Stimulated activated naive B cell treated with anti-CD40 and anti-IgM and Interleukin-4, amounts not matched to agents 10 μg/mL and 1 μg/mL and 100 μg/mL, for 72 hours (primary cell): ENCODE data around the gene DDX28.
"Not testable (repeated sequence)": the region's sequence is repeated elsewhere in the genome, so short reads cannot be mapped to it uniquely, and the experiment has no call there.

ENCODE experiments used
- ATAC-seq, 2 donors: fragments of 150-1000 bp; cut with Tn5 transposase; replicated peaks; 2 replicates each; pipeline ENCODE4 v1.10.0; 2021; ENCODE audit warnings: moderate library complexity in 1 of 2
- DNase-seq: peaks from one replicate; pipeline ENCODE4 v3.0.0; 2021
- H3K27ac Mint-ChIP-seq: one replicate; pipeline ENCODE4 v1.8.0; 2022; ENCODE audit warnings: mild to moderate bottlenecking, mixed read lengths
- H3K27me3 Mint-ChIP-seq, 2 donors: one replicate each; pipeline ENCODE4 v1.8.0; 2022; ENCODE audit warnings: mixed read lengths in 2 of 2
- H3K36me3 Mint-ChIP-seq, 2 donors: one replicate each; pipeline ENCODE4 v1.8.0; 2022; ENCODE audit warnings: mixed read lengths in 2 of 2, mild to moderate bottlenecking in 1 of 2
- H3K4me1 Mint-ChIP-seq, 2 donors: one replicate each; pipeline ENCODE4 v1.8.0; 2022; ENCODE audit warnings: mixed read lengths in 2 of 2, mild to moderate bottlenecking in 1 of 2
- H3K4me3 Mint-ChIP-seq, 2 donors: one replicate each; pipeline ENCODE4 v1.8.0; 2022; ENCODE audit warnings: mild to moderate bottlenecking in 2 of 2, mixed read lengths in 2 of 2, moderate library complexity in 1 of 2
- H3K9me3 Mint-ChIP-seq, 2 donors: one replicate each; pipeline ENCODE4 v1.8.0; 2022; ENCODE audit warnings: mixed read lengths in 2 of 2, mild to moderate bottlenecking in 1 of 2

DDX28 gene

GRCh38 chr16:68059804-68060203 is 36.8 kb upstream of the DDX28 start:
- Mint-ChIP-seq H3K4me3 (no peak overlapping the region), H3K9me3 (no peaks in the 10 kb centered on the region), H3K36me3 (peaks cover 29 to 52% of the 10 kb centered on the region in 2 donors), H3K4me1 (peaks cover 27 to 34% of the 10 kb centered on the region in 2 donors), H3K27me3 (no peaks in the 10 kb centered on the region), H3K27ac (no peak overlapping the region)
- ATAC-seq (no peak), DNase-seq (no peak)

GRCh38 chr16:68055395-68055794 is 32.4 kb upstream of the DDX28 start:
- Mint-ChIP-seq H3K27me3 (no peaks in the 10 kb centered on the region), H3K9me3 (no peaks in the 10 kb centered on the region), H3K4me1 (peaks cover 10 to 17% of the 10 kb centered on the region in 2 donors), H3K4me3 (no peak overlapping the region), H3K27ac (no peak overlapping the region), H3K36me3 (peaks cover 35 to 56% of the 10 kb centered on the region in 2 donors)
- DNase-seq (no peak), ATAC-seq (no peak)

- no peak overlapping the region for H3K4me3 Mint-ChIP-seq
- H3K27me3 Mint-ChIP-seq = no peaks in the 10 kb centered on the region
- DNase-seq = no peak
- no peaks in the 10 kb centered on the region for H3K9me3 Mint-ChIP-seq
- peak; percentile 95 for ATAC-seq
- H3K4me1 Mint-ChIP-seq = peaks cover 18 to 35% of the 10 kb centered on the region in 2 donors
- H3K36me3 Mint-ChIP-seq = peaks cover 30 to 52% of the 10 kb centered on the region in 2 donors
- no peak overlapping the region for H3K27ac Mint-ChIP-seq
Measured at GRCh38 chr16:68049449-68049848, 26.4 kb upstream of the DDX28 start.

- DNase-seq (no peak), ATAC-seq (no peak)
- Mint-ChIP-seq H3K9me3 (no peaks in the 10 kb centered on the region), H3K4me3 (no peak overlapping the region), H3K36me3 (peaks cover 26 to 42% of the 10 kb centered on the region in 2 donors), H3K27me3 (no peaks in the 10 kb centered on the region), H3K27ac (peak overlapping the region; percentile 70), H3K4me1 (peaks cover 18 to 42% of the 10 kb centered on the region in 2 donors)
Measured at GRCh38 chr16:68047987-68048386, 25.0 kb upstream of the DDX28 start.

GRCh38 chr16:68046106-68046505 is 23.1 kb upstream of the DDX28 start:
- Mint-ChIP-seq H3K4me1 (peaks cover 18 to 47% of the 10 kb centered on the region in 2 donors), H3K27ac (peak overlapping the region; percentile 79), H3K4me3 (no peak overlapping the region), H3K36me3 (peaks cover 24 to 36% of the 10 kb centered on the region in 2 donors), H3K9me3 (no peaks in the 10 kb centered on the region), H3K27me3 (no peaks in the 10 kb centered on the region)
- DNase-seq (no peak), ATAC-seq (no peak)

GRCh38 chr16:68041783-68042182 is 18.8 kb upstream of the DDX28 start:
- H3K9me3 Mint-ChIP-seq = no peaks in the 10 kb centered on the region
- peak overlapping the region; percentile 51 for H3K27ac Mint-ChIP-seq
- DNase-seq (no peak), ATAC-seq (no peak)
- peaks cover 20 to 25% of the 10 kb centered on the region in 2 donors for H3K36me3 Mint-ChIP-seq
- peaks cover 23 to 55% of the 10 kb centered on the region in 2 donors for H3K4me1 Mint-ChIP-seq
- no peak overlapping the region for H3K4me3 Mint-ChIP-seq
- H3K27me3 Mint-ChIP-seq = no peaks in the 10 kb centered on the region

GRCh38 chr16:68040506-68041288 is 17.7 kb upstream of the DDX28 start:
- peak; percentile 82 for DNase-seq
- H3K4me1 Mint-ChIP-seq = peaks cover 23 to 58% of the 10 kb centered on the region in 2 donors
- peak; percentile 88 to 89 for ATAC-seq
- H3K27me3 Mint-ChIP-seq = no peaks in the 10 kb centered on the region
- no peaks in the 10 kb centered on the region for H3K9me3 Mint-ChIP-seq
- H3K36me3 Mint-ChIP-seq = peaks cover 22 to 24% of the 10 kb centered on the region in 2 donors
- H3K4me3 Mint-ChIP-seq = peak overlapping the region; percentile 58 to 70
- H3K27ac Mint-ChIP-seq = peak overlapping the region; percentile 70

- Mint-ChIP-seq H3K27me3 (no peaks in the 10 kb centered on the region), H3K4me3 (peak overlapping the region; percentile 75 to 79), H3K4me1 (peaks cover 23 to 50% of the 10 kb centered on the region in 2 donors), H3K27ac (peak overlapping the region; percentile 94), H3K36me3 (peaks cover 19 to 26% of the 10 kb centered on the region in 2 donors), H3K9me3 (no peaks in the 10 kb centered on the region)
- peak; percentile 35 to 38 for ATAC-seq
- DNase-seq = no peak
Measured at GRCh38 chr16:68037841-68038597, 15.0 kb upstream of the DDX28 start.

- peaks cover 28 to 43% of the 10 kb centered on the region in 2 donors for H3K4me1 Mint-ChIP-seq
- peaks cover 18 to 36% of the 10 kb centered on the region in 2 donors for H3K36me3 Mint-ChIP-seq
- no peak for ATAC-seq
- DNase-seq = no peak
- H3K9me3 Mint-ChIP-seq = no peaks in the 10 kb centered on the region
- H3K4me3 Mint-ChIP-seq = no peak overlapping the region
- no peaks in the 10 kb centered on the region for H3K27me3 Mint-ChIP-seq
- H3K27ac Mint-ChIP-seq = no peak overlapping the region
Measured at GRCh38 chr16:68035227-68035626, 12.2 kb upstream of the DDX28 start.

GRCh38 chr16:68033101-68033500 is 10.1 kb upstream of the DDX28 start:
- no peak overlapping the region for H3K4me3 Mint-ChIP-seq
- no peaks in the 10 kb centered on the region for H3K27me3 Mint-ChIP-seq
- no peaks in the 10 kb centered on the region for H3K9me3 Mint-ChIP-seq
- H3K4me1 Mint-ChIP-seq = peaks cover 19 to 25% of the 10 kb centered on the region in 2 donors
- DNase-seq (no peak), ATAC-seq (no peak)
- H3K27ac Mint-ChIP-seq = no peak overlapping the region
- H3K36me3 Mint-ChIP-seq = peaks cover 13 to 31% of the 10 kb centered on the region in 2 donors

GRCh38 chr16:68031951-68032350 is 8.9 kb upstream of the DDX28 start:
- H3K4me1 Mint-ChIP-seq = peaks cover 15 to 17% of the 10 kb centered on the region in 2 donors
- no peaks in the 10 kb centered on the region for H3K27me3 Mint-ChIP-seq
- peaks cover 19 to 35% of the 10 kb centered on the region in 2 donors for H3K36me3 Mint-ChIP-seq
- ATAC-seq = peak; percentile 51 to 59
- no peaks in the 10 kb centered on the region for H3K9me3 Mint-ChIP-seq
- H3K27ac Mint-ChIP-seq = peak overlapping the region; percentile 52
- H3K4me3 Mint-ChIP-seq = no peak overlapping the region
- no peak for DNase-seq

- DNase-seq, ATAC-seq, H3K27ac Mint-ChIP-seq, H3K27me3 Mint-ChIP-seq, H3K9me3 Mint-ChIP-seq, H3K4me3 Mint-ChIP-seq: not testable (repeated sequence)
- Mint-ChIP-seq H3K4me1 (peaks cover 10 to 16% of the 10 kb centered on the region in 2 donors), H3K36me3 (peaks cover 22 to 34% of the 10 kb centered on the region in 2 donors)
Measured at GRCh38 chr16:68030108-68030507, 7.1 kb upstream of the DDX28 start.

- Mint-ChIP-seq H3K27me3 (no peaks in the 10 kb centered on the region), H3K9me3 (no peaks in the 10 kb centered on the region), H3K4me3 (no peak overlapping the region), H3K27ac (no peak overlapping the region), H3K4me1 (peaks cover 15 to 16% of the 10 kb centered on the region in 2 donors), H3K36me3 (peaks cover 22 to 32% of the 10 kb centered on the region in 2 donors)
- DNase-seq (no peak), ATAC-seq (no peak)
Measured at GRCh38 chr16:68028996-68029395, 6.0 kb upstream of the DDX28 start.

GRCh38 chr16:68022278-68022727 is 729 bp downstream of the DDX28 start:
- peak in 1 of 2 donors; percentile 2 for ATAC-seq
- no peaks in the 10 kb centered on the region for H3K9me3 Mint-ChIP-seq
- H3K4me3 Mint-ChIP-seq = peak overlapping the region; percentile 85 to 95
- H3K36me3 Mint-ChIP-seq = peaks cover 18 to 21% of the 10 kb centered on the region in 2 donors
- H3K27me3 Mint-ChIP-seq = no peaks in the 10 kb centered on the region
- no peak for DNase-seq
- H3K27ac Mint-ChIP-seq = peak overlapping the region; percentile 97
- H3K4me1 Mint-ChIP-seq = peaks cover 10 to 30% of the 10 kb centered on the region in 2 donors
